Measurements from ENCODE around the gene PCSK5.

DNA sequence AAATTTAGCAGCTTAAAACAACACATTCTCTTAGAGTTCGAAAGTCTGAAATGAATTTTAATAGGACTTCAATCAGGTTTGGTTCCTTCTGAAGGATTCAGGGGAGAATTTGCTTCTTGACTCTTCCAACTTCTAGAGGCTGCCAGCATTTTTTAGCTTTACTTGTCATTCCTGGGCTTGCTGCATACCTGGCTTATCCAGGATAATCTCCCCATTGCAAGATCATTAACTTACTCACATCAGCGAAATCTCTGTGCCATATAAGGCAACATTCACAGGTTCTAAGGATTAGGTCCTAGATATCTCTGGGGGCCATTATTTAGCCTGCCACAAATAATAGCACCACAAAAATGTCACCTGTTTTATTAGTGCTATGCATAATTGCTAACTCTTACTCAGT is 46.2 kb upstream of the PCSK5 start:
- TF ChIP-seq, protein P1, sequence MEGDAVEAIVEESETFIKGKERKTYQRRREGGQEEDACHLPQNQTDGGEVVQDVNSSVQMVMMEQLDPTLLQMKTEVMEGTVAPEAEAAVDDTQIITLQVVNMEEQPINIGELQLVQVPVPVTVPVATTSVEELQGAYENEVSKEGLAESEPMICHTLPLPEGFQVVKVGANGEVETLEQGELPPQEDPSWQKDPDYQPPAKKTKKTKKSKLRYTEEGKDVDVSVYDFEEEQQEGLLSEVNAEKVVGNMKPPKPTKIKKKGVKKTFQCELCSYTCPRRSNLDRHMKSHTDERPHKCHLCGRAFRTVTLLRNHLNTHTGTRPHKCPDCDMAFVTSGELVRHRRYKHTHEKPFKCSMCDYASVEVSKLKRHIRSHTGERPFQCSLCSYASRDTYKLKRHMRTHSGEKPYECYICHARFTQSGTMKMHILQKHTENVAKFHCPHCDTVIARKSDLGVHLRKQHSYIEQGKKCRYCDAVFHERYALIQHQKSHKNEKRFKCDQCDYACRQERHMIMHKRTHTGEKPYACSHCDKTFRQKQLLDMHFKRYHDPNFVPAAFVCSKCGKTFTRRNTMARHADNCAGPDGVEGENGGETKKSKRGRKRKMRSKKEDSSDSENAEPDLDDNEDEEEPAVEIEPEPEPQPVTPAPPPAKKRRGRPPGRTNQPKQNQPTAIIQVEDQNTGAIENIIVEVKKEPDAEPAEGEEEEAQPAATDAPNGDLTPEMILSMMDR (IDR thresholded peaks at IDR 0.05; ENCODE audit: low read length), result no peak
- TF ChIP-seq EZH2 (optimal IDR thresholded peaks at IDR 0.05; ENCODE audit: low read depth, low read length) (no peak), EZH2phosphoT487 (IDR thresholded peaks at IDR 0.05; ENCODE audit: low read length) (no peak)
